ENCODE data around the gene ATXN1.

The ATXN1 gene

GRCh38 chr6:16533721-16534136, 227.5 kb downstream of the ATXN1 start:
- ATAC-seq = peak; percentile 92
- no peak overlapping the region for H3K4me3 Mint-ChIP-seq
- DNase-seq = no peak
- peaks cover 12% of the 10 kb centered on the region for H3K4me1 Mint-ChIP-seq
- H3K27ac Mint-ChIP-seq = no peak overlapping the region
- H3K27me3 Mint-ChIP-seq = no peaks in the 10 kb centered on the region
- H3K9me3 Mint-ChIP-seq = no peaks in the 10 kb centered on the region

- Mint-ChIP-seq H3K4me3 (no peak overlapping the region), H3K27ac (no peak overlapping the region), H3K4me1 (peaks cover 12% of the 10 kb centered on the region), H3K27me3 (no peaks in the 10 kb centered on the region), H3K9me3 (no peaks in the 10 kb centered on the region)
- ATAC-seq (no peak), DNase-seq (no peak)
Observed at GRCh38 chr6:16533210-16533609, 228.1 kb downstream of the ATXN1 start.

GRCh38 chr6:16527691-16528090, 233.6 kb downstream of the ATXN1 start:
- Mint-ChIP-seq H3K27me3 (no peaks in the 10 kb centered on the region), H3K4me1 (peaks cover 20% of the 10 kb centered on the region), H3K4me3 (no peak overlapping the region), H3K9me3 (no peaks in the 10 kb centered on the region), H3K27ac (no peak overlapping the region)
- ATAC-seq (no peak), DNase-seq (no peak)

- Mint-ChIP-seq H3K4me1 (peaks cover 35% of the 10 kb centered on the region), H3K4me3 (no peak overlapping the region), H3K9me3 (no peaks in the 10 kb centered on the region), H3K27ac (no peak overlapping the region), H3K27me3 (no peaks in the 10 kb centered on the region)
- peak; percentile 89 for ATAC-seq
- DNase-seq = no peak
Observed at GRCh38 chr6:16524380-16524707, 236.9 kb downstream of the ATXN1 start.

- H3K9me3 Mint-ChIP-seq = no peaks in the 10 kb centered on the region
- ATAC-seq (peak; percentile 21), DNase-seq (no peak)
- peak overlapping the region in 1 of 2 donors; percentile 77 for H3K27ac Mint-ChIP-seq
- no peaks in the 10 kb centered on the region for H3K27me3 Mint-ChIP-seq
- H3K4me1 Mint-ChIP-seq = peaks cover 40% of the 10 kb centered on the region
- H3K4me3 Mint-ChIP-seq = peak overlapping the region in 1 of 2 donors; percentile 34
Observed at GRCh38 chr6:16523606-16524379, 237.5 kb downstream of the ATXN1 start.

GRCh38 chr6:16522937-16523336, 238.3 kb downstream of the ATXN1 start:
- no peak overlapping the region for H3K27ac Mint-ChIP-seq
- peaks cover 49% of the 10 kb centered on the region for H3K4me1 Mint-ChIP-seq
- H3K27me3 Mint-ChIP-seq = no peaks in the 10 kb centered on the region
- ATAC-seq (no peak), DNase-seq (no peak)
- no peaks in the 10 kb centered on the region for H3K9me3 Mint-ChIP-seq
- H3K4me3 Mint-ChIP-seq = no peak overlapping the region

- DNase-seq (no peak), ATAC-seq (no peak)
- peaks cover 60% of the 10 kb centered on the region for H3K4me1 Mint-ChIP-seq
- H3K9me3 Mint-ChIP-seq = no peaks in the 10 kb centered on the region
- no peak overlapping the region for H3K27ac Mint-ChIP-seq
- H3K27me3 Mint-ChIP-seq = no peaks in the 10 kb centered on the region
- no peak overlapping the region for H3K4me3 Mint-ChIP-seq
Observed at GRCh38 chr6:16521528-16521927, 239.7 kb downstream of the ATXN1 start.

GRCh38 chr6:16519265-16520242, 241.7 kb downstream of the ATXN1 start:
- H3K4me1 Mint-ChIP-seq = peaks cover 61% of the 10 kb centered on the region
- H3K9me3 Mint-ChIP-seq = no peaks in the 10 kb centered on the region
- H3K27ac Mint-ChIP-seq = no peak overlapping the region

GRCh38 chr6:16518265-16518664, 243.0 kb downstream of the ATXN1 start:
- H3K4me1 Mint-ChIP-seq = peaks cover 61% of the 10 kb centered on the region
- ATAC-seq = no peak

More at GRCh38 chr6:16519265-16520242, 241.7 kb downstream of the ATXN1 start:
- peak; percentile 77 for ATAC-seq
- H3K27me3 Mint-ChIP-seq = no peaks in the 10 kb centered on the region
- H3K4me3 Mint-ChIP-seq = no peak overlapping the region
- DNase-seq = no peak

GRCh38 chr6:16514249-16514648, 247.0 kb downstream of the ATXN1 start:
- Mint-ChIP-seq H3K27me3 (no peaks in the 10 kb centered on the region), H3K4me3 (peak overlapping the region in 1 of 2 donors; percentile 8), H3K27ac (peak overlapping the region; percentile 19 to 23), H3K9me3 (no peaks in the 10 kb centered on the region), H3K4me1 (peaks cover 76% of the 10 kb centered on the region)
- ATAC-seq = peak; percentile 61
- peak in 1 of 2 donors; percentile 29 for DNase-seq

More at GRCh38 chr6:16518265-16518664, 243.0 kb downstream of the ATXN1 start:
- Mint-ChIP-seq H3K27ac (peak overlapping the region in 1 of 2 donors; percentile 75), H3K9me3 (no peaks in the 10 kb centered on the region), H3K4me3 (no peak overlapping the region), H3K27me3 (no peaks in the 10 kb centered on the region)
- no peak for DNase-seq

GRCh38 chr6:16512544-16513290, 248.5 kb downstream of the ATXN1 start:
- ATAC-seq (peak; percentile 49), DNase-seq (no peak)
- peak overlapping the region in 1 of 2 donors; percentile 44 for H3K4me3 Mint-ChIP-seq
- peak overlapping the region in 1 of 2 donors; percentile 7 for H3K27ac Mint-ChIP-seq
- peaks cover 66% of the 10 kb centered on the region for H3K4me1 Mint-ChIP-seq
- H3K27me3 Mint-ChIP-seq = no peaks in the 10 kb centered on the region
- no peaks in the 10 kb centered on the region for H3K9me3 Mint-ChIP-seq

GRCh38 chr6:16511723-16512489, 249.4 kb downstream of the ATXN1 start:
- Mint-ChIP-seq H3K4me3 (peak overlapping the region; percentile 44 to 51), H3K27ac (peak overlapping the region; percentile 52 to 64), H3K27me3 (no peaks in the 10 kb centered on the region), H3K4me1 (peaks cover 61% of the 10 kb centered on the region), H3K9me3 (no peaks in the 10 kb centered on the region)
- ATAC-seq (peak; percentile 71), DNase-seq (peak in 1 of 2 donors; percentile 43)

GRCh38 chr6:16511040-16511660, 250.1 kb downstream of the ATXN1 start:
- peak overlapping the region in 1 of 2 donors; percentile 44 for H3K4me3 Mint-ChIP-seq
- H3K4me1 Mint-ChIP-seq = peaks cover 62% of the 10 kb centered on the region
- ATAC-seq = peak; percentile 76
- H3K27me3 Mint-ChIP-seq = no peaks in the 10 kb centered on the region
- no peaks in the 10 kb centered on the region for H3K9me3 Mint-ChIP-seq
- no peak for DNase-seq
- H3K27ac Mint-ChIP-seq = peak overlapping the region in 1 of 2 donors; percentile 64

GRCh38 chr6:16510245-16510644, 251.0 kb downstream of the ATXN1 start:
- H3K4me1 Mint-ChIP-seq = peaks cover 70% of the 10 kb centered on the region

More at GRCh38 chr6:16510245-16510644, 251.0 kb downstream of the ATXN1 start:
- ATAC-seq = no peak
- DNase-seq = no peak
- H3K27me3 Mint-ChIP-seq = no peaks in the 10 kb centered on the region
- no peak overlapping the region for H3K27ac Mint-ChIP-seq
- H3K4me3 Mint-ChIP-seq = no peak overlapping the region
- no peaks in the 10 kb centered on the region for H3K9me3 Mint-ChIP-seq

Measured in stimulated activated naive CD8-positive, alpha-beta T cell treated with anti-CD3 and anti-CD28 coated beads, Interleukin-15, amount 100 ng/mL, for 72 hours (primary cell).